GM19452 (cell line): Measurements from ENCODE around the gene PITHD1.
"Not testable (repeated sequence)": the region's sequence is repeated elsewhere in the genome, so short reads cannot be mapped to it uniquely, and the experiment has no call there.

Experiments used
- ATAC-seq: cut with Tn5 transposase; IDR thresholded peaks from one replicate; pipeline ENCODE4 v1.9.1; 2021; ENCODE audit not compliant: unreplicated experiment

The PITHD1 gene

GRCh38 chr1:23823767-23824166 is 45.5 kb downstream of the PITHD1 start:
- no peak for ATAC-seq

GRCh38 chr1:23824711-23825075 is 46.5 kb downstream of the PITHD1 start:
- no peak for ATAC-seq

GRCh38 chr1:23825076-23825761 is 47.0 kb downstream of the PITHD1 start, which contains the start of gene HMGCL:
Gene HMGCL, minus strand, starts transcription at chr1:23825429. Its CDS starts 14 bp downstream, at chr1:23825415.
- peak; percentile 69 for ATAC-seq

- no peak for ATAC-seq
These were observed 47.7 kb downstream of the PITHD1 start for GRCh38 chr1:23825762-23826522.

- ATAC-seq, result not testable (repeated sequence)
These were observed 48.4 kb downstream of the PITHD1 start for GRCh38 chr1:23826590-23826989.

GRCh38 chr1:23827717-23828116 is 49.5 kb downstream of the PITHD1 start:
- no peak for ATAC-seq

- ATAC-seq, result not testable (repeated sequence)
These were observed 55.9 kb downstream of the PITHD1 start for GRCh38 chr1:23834156-23834555.

GRCh38 chr1:23836037-23836436 is 57.8 kb downstream of the PITHD1 start:
- no peak for ATAC-seq
